ENCODE data around the gene TRMT10B.

TRMT10B gene

DNA sequence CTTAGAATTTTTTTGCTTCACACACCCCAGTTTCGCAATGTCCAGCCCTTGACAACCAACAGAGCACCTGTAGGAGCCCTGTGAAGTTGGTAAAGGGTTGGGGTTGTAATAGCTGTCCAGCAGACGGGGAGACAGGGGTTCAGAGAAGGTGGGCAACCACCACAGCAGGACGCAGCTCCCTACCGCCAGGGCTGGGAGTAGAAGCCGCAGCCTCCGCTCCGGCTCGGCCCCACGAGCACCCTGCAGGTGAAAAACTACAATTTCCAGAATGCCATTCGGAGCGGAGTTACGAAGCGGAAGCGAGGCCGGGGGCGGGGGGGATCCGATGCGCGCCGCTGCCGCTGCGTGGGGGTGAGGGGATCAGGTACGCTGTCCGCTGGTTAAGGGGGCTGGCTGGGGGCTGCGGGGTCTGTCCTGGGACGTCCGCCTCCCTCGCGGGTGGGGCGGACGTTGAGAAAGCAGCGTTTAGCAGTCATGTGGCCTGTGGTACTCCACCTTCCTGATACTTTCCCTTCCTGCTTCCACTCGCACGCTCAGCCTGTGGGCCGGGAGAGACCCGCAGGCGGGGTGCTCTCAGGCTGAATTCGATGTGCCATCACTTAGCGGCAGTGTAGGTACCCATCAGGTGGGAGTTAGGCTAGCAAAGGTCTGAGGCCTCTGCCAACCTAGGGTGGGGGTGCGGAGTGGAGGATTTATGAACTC is at the start of gene TRMT10B:
Gene TRMT10B (plus strand): TSS at position 317 of the 702 bp plus-strand sequence. CDS start 8,127 bp downstream, outside the sequence.
- Mint-ChIP-seq H3K36me3 (ENCODE audit: low read depth) (peaks cover 5% of the 10 kb centered on the region), H3K27ac (peak within 1 kb of the TSS; percentile 66), H3K4me3 (peak within 1 kb of the TSS; percentile 92), H3K9me3 (peaks cover 7% of the 10 kb centered on the region), H3K4me1 (peaks cover 11% of the 10 kb centered on the region), H3K27me3 (ENCODE audit: low read depth, poor library complexity) (peaks cover 8% of the 10 kb centered on the region)
- DNase-seq, result peak; percentile 84
- no peak for TF ChIP-seq CTCF (IDR thresholded peaks at IDR 0.05)

DNA sequence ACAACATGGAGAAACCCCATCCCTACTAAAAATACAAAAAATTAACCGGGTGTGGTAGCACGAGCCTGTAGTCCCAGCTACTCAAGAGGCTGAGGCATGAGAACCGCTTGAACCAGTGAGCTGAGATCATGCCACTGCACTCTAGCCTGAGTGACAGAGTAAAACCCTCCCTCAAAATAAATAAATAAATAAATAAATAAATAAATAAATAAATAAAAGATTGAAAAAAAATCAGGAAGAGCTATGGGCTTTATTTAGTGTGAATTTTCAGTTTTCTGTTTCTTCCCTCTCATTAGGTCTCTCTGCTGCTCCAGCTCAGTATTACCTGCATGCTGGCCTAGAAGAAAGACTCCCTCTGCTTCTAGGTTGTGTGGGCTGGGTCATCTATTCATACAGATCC is 47.8 kb upstream of the TRMT10B start:
- H3K27me3 Mint-ChIP-seq (ENCODE audit: low read depth, poor library complexity), result peaks cover 32% of the 10 kb centered on the region

DNA sequence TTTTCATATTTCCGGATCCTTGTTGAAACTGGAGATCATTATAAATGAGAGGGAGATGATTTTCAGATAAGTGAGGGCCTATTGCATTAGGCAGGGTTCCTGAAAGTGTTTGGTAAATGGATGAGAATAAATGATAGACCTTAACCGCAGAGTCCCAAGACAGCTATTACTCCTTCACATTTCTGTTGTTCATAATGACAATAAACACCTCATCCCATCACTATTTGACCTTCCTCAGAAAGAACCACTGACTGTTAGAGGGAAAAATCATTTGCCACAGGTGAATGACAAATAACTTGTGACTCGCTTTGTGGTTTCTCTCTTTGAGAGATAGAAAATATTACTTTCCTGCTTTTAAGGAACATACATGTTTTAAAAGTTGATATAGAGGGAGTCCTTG is 47.3 kb upstream of the TRMT10B start:
- no peak for DNase-seq
- H3K27me3 Mint-ChIP-seq (ENCODE audit: low read depth, poor library complexity), result peaks cover 32% of the 10 kb centered on the region
- H3K36me3 Mint-ChIP-seq (ENCODE audit: low read depth), result no peaks in the 10 kb centered on the region
- H3K27ac Mint-ChIP-seq, result no peak overlapping the region
- TF ChIP-seq CTCF (IDR thresholded peaks at IDR 0.05), result no peak
- no peak overlapping the region for H3K4me3 Mint-ChIP-seq
- no peaks in the 10 kb centered on the region for H3K4me1 Mint-ChIP-seq
- H3K9me3 Mint-ChIP-seq, result no peaks in the 10 kb centered on the region

More for the DNA sequence above, 47.8 kb upstream of the TRMT10B start:
- H3K4me3 Mint-ChIP-seq, result no peak overlapping the region
- no peak overlapping the region for H3K27ac Mint-ChIP-seq
- no peaks in the 10 kb centered on the region for H3K9me3 Mint-ChIP-seq
- no peak for TF ChIP-seq CTCF (IDR thresholded peaks at IDR 0.05)
- no peaks in the 10 kb centered on the region for H3K36me3 Mint-ChIP-seq (ENCODE audit: low read depth)
- no peaks in the 10 kb centered on the region for H3K4me1 Mint-ChIP-seq
- no peak for DNase-seq

DNA sequence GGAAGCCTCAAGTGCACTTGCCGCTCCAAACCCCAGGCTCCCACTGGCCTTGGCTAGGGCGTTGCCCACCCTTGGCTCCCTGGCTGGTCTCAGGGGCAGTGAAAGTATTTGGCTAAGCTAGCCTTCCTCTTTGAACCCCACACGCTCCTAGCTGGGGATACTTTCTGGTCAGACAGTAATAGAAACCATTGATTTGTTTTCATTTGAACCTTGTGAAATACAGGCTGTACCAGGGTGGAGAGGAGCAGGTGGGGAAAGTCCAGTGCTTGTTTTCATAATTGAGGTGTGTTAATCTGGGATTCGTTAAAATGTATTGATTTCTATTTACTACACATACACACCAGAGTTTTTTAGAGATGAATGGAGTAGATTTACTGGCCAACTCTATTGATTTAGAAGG is 45.9 kb upstream of the TRMT10B start:
- Mint-ChIP-seq H3K36me3 (ENCODE audit: low read depth) (no peaks in the 10 kb centered on the region), H3K27me3 (ENCODE audit: low read depth, poor library complexity) (peaks cover 31% of the 10 kb centered on the region), H3K4me3 (no peak overlapping the region), H3K9me3 (no peaks in the 10 kb centered on the region), H3K4me1 (no peaks in the 10 kb centered on the region), H3K27ac (no peak overlapping the region)
- no peak for DNase-seq
- no peak for TF ChIP-seq CTCF (IDR thresholded peaks at IDR 0.05)

GRCh38 chr9:37710046-37710445 is 43.6 kb upstream of the TRMT10B start:
- no peak for TF ChIP-seq CTCF (IDR thresholded peaks at IDR 0.05)
- Mint-ChIP-seq H3K4me1 (no peaks in the 10 kb centered on the region), H3K4me3 (no peak overlapping the region), H3K27ac (no peak overlapping the region), H3K9me3 (no peaks in the 10 kb centered on the region), H3K36me3 (ENCODE audit: low read depth) (no peaks in the 10 kb centered on the region), H3K27me3 (ENCODE audit: low read depth, poor library complexity) (peaks cover 31% of the 10 kb centered on the region)
- no peak for DNase-seq

DNA sequence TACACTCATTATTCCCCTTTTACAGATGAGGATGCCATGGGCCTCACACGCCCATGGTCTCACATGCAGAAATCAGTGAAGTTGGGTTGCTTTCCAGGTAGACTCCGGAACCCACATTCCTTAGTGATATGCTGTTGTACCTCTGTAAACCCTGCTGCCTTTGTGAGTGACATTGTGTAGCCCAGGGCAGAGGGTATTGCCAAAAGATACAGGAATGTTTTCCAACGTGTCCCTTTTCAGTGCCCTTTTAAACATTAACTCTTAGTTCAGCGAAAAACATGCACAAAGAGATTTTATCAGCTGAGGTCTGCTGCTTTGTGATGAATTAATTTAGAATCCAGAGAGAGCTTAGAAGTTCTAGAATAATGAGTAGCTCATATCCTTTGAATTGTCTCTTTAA is 38.3 kb upstream of the TRMT10B start:
- Mint-ChIP-seq H3K27ac (no peak overlapping the region), H3K4me3 (no peak overlapping the region), H3K4me1 (no peaks in the 10 kb centered on the region), H3K9me3 (no peaks in the 10 kb centered on the region), H3K27me3 (ENCODE audit: low read depth, poor library complexity) (peaks cover 10% of the 10 kb centered on the region), H3K36me3 (ENCODE audit: low read depth) (no peaks in the 10 kb centered on the region)
- TF ChIP-seq CTCF (IDR thresholded peaks at IDR 0.05), result no peak
- DNase-seq, result no peak

Measured in nephron progenitor cell (in vitro differentiated cells).